OCI-LY7 (cell line): ENCODE data around the gene UBQLNL. TPM values are rescaled to one million over a fixed set of nuclear protein-coding genes. Genes with fewer than 3 reads are reported as not detected.

Source experiments
- BruUV-seq: library from RNA; stranded (reverse); fragments of 400-500 nt; replicated peaks from 2 replicates; lab custom pipeline; 2021; lab: Mats Ljungman, UMichigan
- CTCF ChIA-PET: fragments of 300-600 bp; sonication (Branson Sonifier 250); formaldehyde crosslinking; loops from one replicate; lab custom pipeline; 2022; ENCODE audit warnings: antibody characterized with exemption; ENCODE audit not compliant: unreplicated experiment; lab: Charles Lee
- POLR2A ChIA-PET: fragments of 300-600 bp; sonication (Branson Sonifier 250); formaldehyde crosslinking; loops from one replicate; lab custom pipeline; 2022; ENCODE audit warnings: antibody characterized with exemption; lab: Charles Lee
- DNase-seq: peaks from one replicate; pipeline ENCODE4 v3.0.0-alpha.2; 2015; ENCODE audit warnings: low spot score
- H2AFZ ChIP-seq: fragments of 200-600 bp; sonication (generic), shearing (Covaris generic); 2 replicates; pipeline ENCODE4 v1.6.1; 2014; ENCODE audit warnings: mild to moderate bottlenecking, antibody characterized with exemption, low read length, moderate library complexity
- H3K27ac ChIP-seq: fragments of 200-600 bp; sonication (generic); 2 replicates; pipeline ENCODE4 v1.5.1; 2014; ENCODE audit warnings: mixed run types, low read depth, mild to moderate bottlenecking, moderate library complexity, low read length, inconsistent platforms; ENCODE audit not compliant: poor library complexity, severe bottlenecking
- H3K36me3 ChIP-seq: fragments of 200-600 bp; sonication (generic); 2 replicates; pipeline ENCODE4 v1.6.1; 2014; ENCODE audit warnings: mild to moderate bottlenecking, antibody characterized with exemption, low read length, moderate library complexity, mixed read lengths; ENCODE audit not compliant: insufficient read depth
- H3K4me1 ChIP-seq: fragments of 200-600 bp; sonication (generic); 2 replicates; pipeline ENCODE4 v1.5.1; 2014; ENCODE audit warnings: mild to moderate bottlenecking, low read length; ENCODE audit not compliant: insufficient read depth, poor library complexity, severe bottlenecking
- H3K4me2 ChIP-seq: fragments of 200-600 bp; sonication (generic); 2 replicates; pipeline ENCODE4 v1.6.1; 2014; ENCODE audit warnings: mild to moderate bottlenecking, low read length
- H3K4me3 ChIP-seq: fragments of 200-600 bp; sonication (generic); 2 replicates; pipeline ENCODE4 v1.5.1; 2014; ENCODE audit warnings: mild to moderate bottlenecking, low read depth, low read length; ENCODE audit not compliant: poor library complexity, severe bottlenecking
- H3K79me2 ChIP-seq: fragments of 200-600 bp; sonication (generic); 2 replicates; pipeline ENCODE4 v1.6.1; 2016; ENCODE audit warnings: low read depth, mild to moderate bottlenecking, low read length, moderate library complexity, mixed read lengths; ENCODE audit not compliant: insufficient read depth
- H3K9me2 ChIP-seq: fragments of 200-600 bp; sonication (generic); 2 replicates; pipeline ENCODE4 v1.6.1; 2016; ENCODE audit warnings: mild to moderate bottlenecking, low read length, mixed read lengths; ENCODE audit not compliant: insufficient read depth
- H3K9me3 ChIP-seq: fragments of 200-600 bp; sonication (generic); 2 replicates; pipeline ENCODE4 v1.6.1; 2014; ENCODE audit warnings: mild to moderate bottlenecking, mixed run types, low read length, mixed read lengths
- H4K20me1 ChIP-seq: fragments of 200-600 bp; sonication (generic); 2 replicates; pipeline ENCODE4 v1.6.1; 2014; ENCODE audit warnings: mild to moderate bottlenecking, antibody characterized with exemption, low read length, moderate library complexity, mixed read lengths; ENCODE audit not compliant: insufficient read depth
- CTCF ChIP-seq: fragments of 200-600 bp; sonication (generic); conservative IDR thresholded peaks from 2 replicates; pipeline ENCODE4 v1.5.1; 2014; ENCODE audit warnings: mild to moderate bottlenecking, antibody characterized with exemption, low read length, moderate library complexity, mixed read lengths
- EZH2phosphoT487 ChIP-seq: fragments of 200-600 bp; sonication (generic); IDR thresholded peaks from 2 replicates; pipeline ENCODE4 v1.6.1; 2018; ENCODE audit warnings: low read depth, borderline replicate concordance, mild to moderate bottlenecking, mixed run types, antibody characterized with exemption, low read length, moderate library complexity, mixed read lengths
- intact Hi-C: fragments of 100-400 bp; cut with micrococcal nuclease; formaldehyde crosslinking; loops from one replicate; pipeline ENCODE4 v1.10.0; 2022; ENCODE audit not compliant: unreplicated experiment
- total RNA-seq, 2 experiments: library from RNA; depleted of rRNA in 1 of 2; stranded (reverse); fragments of >200 nt in 1 of 2; shearing (Covaris generic) in 1 of 2; gene quantifications; 2 replicates each; pipeline ENCODE4 v1.2.3, GENCODE V29; 2014 to 2022

Gene UBQLNL
- total RNA-seq, 2 experiments from 2014 or later, result 0.13 TPM; not detected in 1

GRCh38 chr11:5488798-5489399 lies 27.6 kb downstream of the UBQLNL start:
- H3K9me2 ChIP-seq, result no peaks in the 10 kb centered on the region
- no peak overlapping the region for H3K4me2 ChIP-seq
- no peaks in the 10 kb centered on the region for H4K20me1 ChIP-seq
- TF ChIP-seq EZH2phosphoT487 (no peak), CTCF (no peak)
- H3K36me3 ChIP-seq, result no peaks in the 10 kb centered on the region
- no TSS peak for BruUV-seq
- intact Hi-C loops, result no loop called here
- H2AFZ ChIP-seq, result no peak overlapping the region
- POLR2A ChIA-PET, result no interaction called here
- no peaks in the 10 kb centered on the region for H3K9me3 ChIP-seq
- no peak overlapping the region for H3K27ac ChIP-seq
- CTCF ChIA-PET, result no interaction called here
- no peak overlapping the region for H3K4me3 ChIP-seq
- no peak for DNase-seq
- H3K79me2 ChIP-seq, result no peaks in the 10 kb centered on the region
- no peaks in the 10 kb centered on the region for H3K4me1 ChIP-seq

GRCh38 chr11:5488385-5488784 lies 28.1 kb downstream of the UBQLNL start, which contains the start of gene OR52D1:
Gene OR52D1, plus strand, starts transcription at chr11:5488685. Its CDS starts 22 bp downstream, at chr11:5488707.
- ChIA-PET POLR2A (interaction anchor here (0.6 kb wide), 1 partner anchor 70 kb away, joined by 3 read pairs; no protein-coding TSS in a partner anchor), CTCF (no interaction called here)
- Histone ChIP-seq H3K4me1 (no peaks in the 10 kb centered on the region), H3K9me3 (no peaks in the 10 kb centered on the region), H2AFZ (no peak within 1 kb of the TSS), H3K79me2 (no peaks in the 10 kb centered on the region), H3K27ac (no peak within 1 kb of the TSS), H3K9me2 (no peaks in the 10 kb centered on the region), H3K36me3 (no peaks in the 10 kb centered on the region), H4K20me1 (no peaks in the 10 kb centered on the region), H3K4me2 (no peak within 1 kb of the TSS), H3K4me3 (no peak within 1 kb of the TSS)
- no peak for DNase-seq
- TF ChIP-seq CTCF (no peak), EZH2phosphoT487 (no peak)
- intact Hi-C loops, result no loop called here
- BruUV-seq, result no TSS peak

- CTCF ChIA-PET, result no interaction called here
- Histone ChIP-seq H3K9me2 (no peaks in the 10 kb centered on the region), H3K79me2 (no peaks in the 10 kb centered on the region), H3K27ac (no peak overlapping the region), H3K36me3 (no peaks in the 10 kb centered on the region), H3K4me1 (no peaks in the 10 kb centered on the region), H2AFZ (no peak overlapping the region), H3K9me3 (no peaks in the 10 kb centered on the region), H3K4me2 (no peak overlapping the region), H4K20me1 (no peaks in the 10 kb centered on the region), H3K4me3 (no peak overlapping the region)
- DNase-seq, result no peak
- BruUV-seq, result no TSS peak
- TF ChIP-seq EZH2phosphoT487 (no peak), CTCF (no peak)
- POLR2A ChIA-PET, result no interaction called here
- intact Hi-C loops, result no loop called here
Observed at GRCh38 chr11:5486421-5486820, 30.1 kb downstream of the UBQLNL start.
